NCI-H1694 (cell line): ENCODE measurements around the gene PRKAR1A.

ENCODE experiments used
- DNase-seq: peaks from one replicate; lab custom pipeline; 2025; lab: John Stamatoyannopoulos, UW

The PRKAR1A gene

GRCh38 chr17:68600067-68600930, 88.1 kb downstream of the PRKAR1A start:
- no peak for DNase-seq
